Fibroblast of the conjunctiva (primary cell): Measurements from ENCODE around the gene CDC42BPA.
"Not testable (repeated sequence)": the region's sequence is repeated elsewhere in the genome, so short reads cannot be mapped to it uniquely, and the experiment has no call there.

Experiments used
- DNase-seq: peaks from one replicate; pipeline ENCODE4 v3.0.0-alpha.2; 2010; ENCODE audit warnings: low read depth

Gene CDC42BPA

GRCh38 chr1:227065311-227065710 lies 253.0 kb downstream of the CDC42BPA start:
- no peak for DNase-seq

DNA sequence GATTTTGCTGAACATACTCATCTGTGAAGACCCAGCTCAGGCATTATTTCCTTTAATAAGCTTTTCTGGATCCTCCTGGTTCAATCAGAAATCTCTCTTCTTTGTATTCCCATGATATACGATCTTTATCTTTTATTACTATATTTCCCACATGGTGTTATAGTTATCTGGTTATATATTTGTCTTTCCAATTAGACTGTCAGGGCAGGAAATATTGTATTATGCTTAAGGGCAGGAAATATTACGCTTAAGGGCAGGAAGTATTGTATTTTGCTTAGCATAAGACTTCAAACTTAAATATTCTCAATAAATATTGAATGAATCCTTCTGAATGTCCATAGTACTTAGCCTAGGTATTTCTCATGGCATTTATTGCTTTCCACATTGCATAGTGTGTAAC lies 256.0 kb downstream of the CDC42BPA start:
- DNase-seq: no peak

GRCh38 chr1:227059076-227059475 lies 259.2 kb downstream of the CDC42BPA start:
- DNase-seq: no peak

- peak; percentile 9 for DNase-seq
Measured at GRCh38 chr1:227058321-227058751, 260.0 kb downstream of the CDC42BPA start.

- DNase-seq: no peak
Measured at GRCh38 chr1:227049253-227049652, 269.0 kb downstream of the CDC42BPA start.

DNA sequence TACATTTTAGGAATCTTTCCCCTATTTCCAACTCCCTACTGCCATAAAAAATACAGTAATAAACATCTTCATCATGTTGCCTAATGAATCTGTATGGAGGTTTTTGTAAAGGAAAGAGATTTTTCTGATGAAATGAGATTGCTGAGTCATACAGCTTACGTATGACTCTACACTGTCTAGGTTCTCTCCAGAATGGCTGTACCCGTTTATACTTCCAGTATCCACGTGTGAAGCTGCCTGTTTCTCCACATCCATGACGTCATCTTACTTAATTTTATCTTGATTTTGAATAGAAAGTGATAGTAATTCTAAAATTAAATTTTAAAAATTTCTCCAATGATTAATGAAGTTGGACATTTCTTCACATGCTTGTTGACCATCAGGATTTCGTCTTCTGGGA lies 274.5 kb downstream of the CDC42BPA start:
- peak; percentile 10 for DNase-seq

- DNase-seq: no peak
Measured at GRCh38 chr1:227042292-227042691, 276.0 kb downstream of the CDC42BPA start.

DNA sequence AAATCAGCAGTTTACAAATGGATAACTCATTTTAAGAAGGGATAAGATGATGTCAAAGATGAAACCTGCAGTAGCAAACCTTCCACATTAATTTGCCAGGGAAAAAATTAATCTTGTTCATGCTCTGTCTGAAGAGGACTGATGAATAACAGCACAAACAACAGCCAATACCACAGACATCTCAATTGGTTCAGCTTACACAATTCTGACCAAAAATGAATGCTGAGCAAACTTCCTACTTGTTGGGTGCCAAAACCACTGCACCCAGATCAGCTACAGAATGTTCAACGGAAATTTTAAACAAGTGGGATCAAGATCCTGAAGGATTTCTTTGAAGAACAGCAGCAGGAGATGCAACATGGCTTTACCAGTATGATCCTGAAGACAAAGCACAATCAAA lies 279.9 kb downstream of the CDC42BPA start:
- DNase-seq: no peak

- no peak for DNase-seq
Measured at GRCh38 chr1:227037121-227037520, 281.2 kb downstream of the CDC42BPA start.

- DNase-seq: no peak
Measured at GRCh38 chr1:227035316-227035715, 283.0 kb downstream of the CDC42BPA start.

DNA sequence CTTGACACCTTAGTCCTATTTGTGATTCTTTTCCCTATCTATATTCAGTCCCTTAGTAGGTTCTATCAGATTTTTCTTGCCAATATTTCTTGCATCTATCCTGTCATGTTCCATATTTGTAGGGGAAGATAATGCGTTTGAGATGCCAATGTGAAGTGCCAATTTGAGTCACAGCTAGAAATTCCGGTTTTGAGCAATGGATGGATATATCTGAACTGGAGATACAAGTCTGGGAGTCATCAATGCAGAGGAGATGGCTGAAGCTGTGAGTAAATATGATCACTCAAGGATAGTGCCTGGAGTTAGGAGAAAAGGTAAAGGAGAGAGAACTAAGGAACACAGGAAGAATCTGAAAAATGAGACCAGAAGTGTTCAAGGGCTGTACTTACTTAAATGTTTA lies 284.4 kb downstream of the CDC42BPA start:
- no peak for DNase-seq

GRCh38 chr1:227032396-227032795 lies 285.9 kb downstream of the CDC42BPA start:
- DNase-seq: no peak

DNA sequence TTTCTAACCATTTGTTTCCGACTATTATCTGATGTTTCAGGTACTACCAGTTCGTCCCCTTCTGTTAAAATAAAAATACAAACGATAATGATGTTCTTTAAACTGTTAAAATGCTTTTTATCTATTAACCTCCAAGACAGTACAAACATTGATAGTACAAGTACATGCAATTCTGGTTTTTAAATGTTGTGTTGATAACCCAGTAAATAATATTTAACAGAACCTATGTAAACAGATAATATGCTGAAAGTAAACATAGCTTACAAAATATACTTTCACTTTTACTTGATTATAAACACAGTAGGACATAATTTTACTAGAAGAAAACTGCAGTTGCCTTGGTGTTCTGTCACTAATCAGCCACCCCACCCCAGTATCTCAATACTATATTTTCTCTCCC lies 301.3 kb downstream of the CDC42BPA start:
- DNase-seq: no peak

GRCh38 chr1:227010645-227011044 lies 307.6 kb downstream of the CDC42BPA start:
- no peak for DNase-seq

DNA sequence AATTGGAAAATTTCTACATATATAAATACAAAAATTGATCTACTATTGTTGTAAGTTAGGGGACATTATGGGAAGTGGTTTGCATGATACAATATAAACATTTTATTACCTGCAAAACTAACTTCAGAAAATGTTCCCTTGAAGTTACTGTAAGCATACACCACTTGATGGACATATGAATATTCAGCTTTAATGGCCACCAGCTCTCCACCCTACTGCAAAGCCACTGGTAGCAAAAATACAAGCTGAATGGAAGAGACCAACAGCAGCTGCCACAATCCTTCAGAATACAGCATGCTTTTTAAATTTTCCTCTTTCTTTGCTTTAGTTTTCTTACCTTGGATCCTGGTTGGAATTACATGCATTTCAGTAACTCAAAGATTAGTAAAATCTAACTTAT lies 308.4 kb downstream of the CDC42BPA start:
- DNase-seq: no peak

DNA sequence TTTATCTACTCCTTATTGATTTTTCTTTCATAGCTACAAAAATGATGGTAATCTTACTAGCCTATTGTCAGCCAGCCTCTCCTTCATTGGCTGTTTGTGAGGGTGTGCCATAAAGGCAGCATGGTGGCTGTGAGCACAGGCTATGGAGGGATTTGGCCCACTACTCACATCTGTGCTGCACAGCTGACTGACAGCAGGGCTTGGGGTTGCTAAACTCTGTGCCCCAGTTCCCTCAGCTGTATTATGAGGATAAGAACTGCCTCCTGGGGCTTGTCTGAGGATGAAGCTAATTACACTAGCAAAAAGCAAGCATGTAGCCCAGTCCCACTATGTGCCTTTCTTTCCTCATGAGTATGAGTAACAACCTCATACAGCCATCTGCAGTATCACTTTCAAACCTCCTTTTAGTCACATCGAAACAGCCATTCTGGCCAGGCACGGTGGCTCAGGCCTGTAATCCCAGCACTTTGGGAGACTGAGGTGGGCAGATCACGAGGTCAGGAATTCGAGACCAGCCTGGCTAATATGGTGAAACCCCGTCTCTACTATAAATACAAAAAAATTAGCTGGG lies 312.0 kb downstream of the CDC42BPA start:
- DNase-seq: no peak

DNA sequence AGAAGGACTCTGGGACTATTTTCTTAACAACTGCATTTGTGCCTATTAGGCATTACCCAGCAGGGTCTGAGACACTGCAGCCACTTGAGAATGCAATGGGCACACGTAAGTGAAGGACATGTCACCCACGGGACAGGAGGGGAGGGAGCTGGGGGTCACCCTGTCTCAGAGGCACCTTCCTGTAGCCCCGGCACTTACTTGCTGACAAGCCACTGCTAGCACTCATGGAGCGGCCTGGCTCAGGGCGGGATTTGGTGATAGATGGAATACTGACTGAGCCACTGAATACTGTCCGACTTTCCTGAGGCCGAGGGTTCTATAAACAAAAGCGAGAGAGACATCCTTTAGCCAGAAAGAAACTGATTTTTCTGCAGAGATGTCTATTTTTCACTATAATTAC lies 313.5 kb downstream of the CDC42BPA start:
- no peak for DNase-seq

- no peak for DNase-seq
Measured at GRCh38 chr1:227003165-227003564, 315.1 kb downstream of the CDC42BPA start.

GRCh38 chr1:227002531-227003049 lies 315.7 kb downstream of the CDC42BPA start:
- no peak for DNase-seq

DNA sequence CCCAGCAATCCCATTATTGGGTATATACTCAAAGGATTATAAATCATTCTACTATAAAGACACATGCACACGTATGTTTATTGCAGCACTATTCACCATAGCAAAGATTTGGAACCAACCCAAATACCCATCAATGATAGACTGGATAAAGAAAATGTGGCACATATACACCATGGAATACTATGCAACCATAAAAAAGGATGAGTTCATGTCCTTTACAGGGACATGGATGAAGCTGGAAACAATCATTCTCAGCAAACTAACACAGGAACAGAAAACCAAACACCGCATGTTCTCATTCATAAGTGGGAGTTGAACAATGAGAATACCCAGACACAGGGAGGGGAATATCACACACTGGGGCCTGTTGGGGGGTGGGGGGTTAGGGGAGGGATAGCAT lies 318.7 kb downstream of the CDC42BPA start:
- DNase-seq: not testable (repeated sequence)

GRCh38 chr1:226995365-226996332 lies 322.6 kb downstream of the CDC42BPA start:
- no peak for DNase-seq

DNA sequence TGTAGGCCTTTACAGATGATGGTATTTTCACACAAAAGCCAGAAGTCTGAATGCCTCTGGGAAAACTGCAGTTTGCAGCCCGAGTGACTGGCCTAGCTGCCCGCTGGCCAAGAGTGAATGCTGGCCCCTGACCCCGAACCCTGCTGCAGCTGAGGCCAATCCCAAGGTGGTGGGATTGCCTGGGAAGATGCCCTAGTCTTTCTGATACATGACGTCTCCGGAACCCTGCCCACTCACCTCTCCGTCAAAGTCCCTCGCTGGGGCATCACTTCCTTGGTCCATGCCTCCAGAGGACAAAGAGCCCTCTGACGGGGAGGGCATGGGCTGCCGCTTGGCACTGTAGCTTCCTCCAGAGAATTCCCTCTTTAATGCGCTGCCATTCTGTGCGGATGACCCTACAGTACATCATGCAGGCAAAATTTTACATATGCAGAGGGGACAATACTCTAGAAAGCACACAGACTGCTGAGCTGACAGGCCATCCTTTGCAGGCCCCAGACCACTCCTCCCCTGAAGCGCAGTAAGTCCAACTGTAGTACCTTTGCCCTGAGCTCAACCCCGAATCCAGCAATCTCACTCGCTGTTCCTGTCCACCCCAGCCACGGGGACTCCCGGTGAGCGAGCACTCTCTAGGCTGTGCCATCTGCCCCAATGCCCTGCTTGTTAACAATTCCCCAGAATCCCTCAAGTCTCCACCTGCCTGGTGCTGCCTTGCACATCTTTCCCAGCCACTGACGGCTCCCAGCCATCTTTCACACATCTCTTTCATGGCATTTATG lies 323.5 kb downstream of the CDC42BPA start:
- DNase-seq: no peak
